HG03066 (cell line): ENCODE results near the gene RPLP2.
A peak's percentile ranks its signal among the peaks of the same experiment; 100 is the strongest.

Experiments
- ATAC-seq: cut with Tn5 transposase; IDR thresholded peaks from one replicate; pipeline ENCODE4 v1.9.1; 2021; ENCODE audit warnings: low read depth; ENCODE audit not compliant: unreplicated experiment

RPLP2 gene

GRCh38 chr11:802693-803466 lies 6.9 kb upstream of the RPLP2 start:
- ATAC-seq, result no peak

GRCh38 chr11:803467-803742 lies 6.4 kb upstream of the RPLP2 start:
- no peak for ATAC-seq

- no peak for ATAC-seq
Observed at GRCh38 chr11:803770-804598, 5.8 kb upstream of the RPLP2 start.

- no peak for ATAC-seq
Observed at GRCh38 chr11:804599-804964, 5.2 kb upstream of the RPLP2 start.

- no peak for ATAC-seq
Observed at GRCh38 chr11:808427-809286, 1.1 kb upstream of the RPLP2 start.

GRCh38 chr11:810040-810567 lies 337 bp downstream of the RPLP2 start:
- no peak for ATAC-seq

- no peak for ATAC-seq
Observed at GRCh38 chr11:811446-812245, 1.9 kb downstream of the RPLP2 start.

- ATAC-seq, result no peak
Observed at GRCh38 chr11:812390-812789, 2.6 kb downstream of the RPLP2 start.

- no peak for ATAC-seq
Observed at GRCh38 chr11:813072-813455, 3.3 kb downstream of the RPLP2 start.

- ATAC-seq, result no peak
Observed at GRCh38 chr11:813456-814096, 3.8 kb downstream of the RPLP2 start.

- ATAC-seq, result no peak
Observed at GRCh38 chr11:815675-816432, 6.1 kb downstream of the RPLP2 start.

- no peak for ATAC-seq
Observed at GRCh38 chr11:816433-816779, 6.6 kb downstream of the RPLP2 start.

- ATAC-seq, result no peak
Observed at GRCh38 chr11:818396-819128, 8.8 kb downstream of the RPLP2 start, which contains the start of gene PNPLA2. PNPLA2 (plus strand) TSS chr11:818914; CDS start chr11:819719, 805 bp downstream.

- ATAC-seq, result peak; percentile 72
Observed at GRCh38 chr11:819129-819931, 9.6 kb downstream of the RPLP2 start.

- ATAC-seq, result peak; percentile 69
Observed at GRCh38 chr11:819943-820649, 10.3 kb downstream of the RPLP2 start.

GRCh38 chr11:820655-821511 lies 11.1 kb downstream of the RPLP2 start:
- no peak for ATAC-seq
